BJ (cell line): ENCODE measurements around the gene AURKA. TPM values are rescaled to one million over a fixed set of nuclear protein-coding genes. Genes with fewer than 3 reads are reported as not detected.
"Not testable (repeated sequence)": the region's sequence is repeated elsewhere in the genome, so short reads cannot be mapped to it uniquely, and the experiment has no call there.

Source experiments
- CTCF ChIA-PET: fragments of 350-600 bp; formaldehyde crosslinking; extraction: SDS; loops from one replicate; lab custom pipeline; 2021; ENCODE audit warnings: antibody characterized with exemption, inconsistent platforms; lab: Yijun Ruan, JAX
- POLR2A ChIA-PET: fragments of 300-600 bp; sonication (Branson Sonifier 250); formaldehyde crosslinking; extraction: SDS; loops from one replicate; lab custom pipeline; 2021; ENCODE audit warnings: antibody characterized with exemption; lab: Charles Lee
- DNase-seq: peaks from one replicate; pipeline ENCODE4 v3.0.0-alpha.2; 2011; ENCODE audit warnings: low read depth
- H3K27me3 ChIP-seq: 2 replicates; pipeline ENCODE4 v1.6.0; 2011; ENCODE audit warnings: low read length; ENCODE audit not compliant: control insufficient read depth, insufficient read depth
- H3K36me3 ChIP-seq: 2 replicates; pipeline ENCODE4 v1.5.1; 2011; ENCODE audit warnings: low read length; ENCODE audit not compliant: control insufficient read depth, insufficient read depth
- H3K4me3 ChIP-seq: 2 replicates; pipeline ENCODE4 v1.5.1; 2011; ENCODE audit warnings: low read depth, mild to moderate bottlenecking, control low read depth, low read length
- CTCF ChIP-seq: IDR thresholded peaks from 2 replicates; pipeline ENCODE4 v1.5.1; 2011; ENCODE audit warnings: low read depth, mild to moderate bottlenecking, control low read depth, inconsistent platforms, low read length, moderate library complexity; ENCODE audit not compliant: insufficient read depth
- polyA plus RNA-seq: library from polyadenylated mRNA; depleted of rRNA; stranded (reverse); fragments of >200 nt; gene quantifications from 2 replicates; pipeline ENCODE4 v1.2.3, GENCODE V29; 2011

AURKA gene
- polyA plus RNA-seq, 1 experiment = 40.4 TPM

DNA sequence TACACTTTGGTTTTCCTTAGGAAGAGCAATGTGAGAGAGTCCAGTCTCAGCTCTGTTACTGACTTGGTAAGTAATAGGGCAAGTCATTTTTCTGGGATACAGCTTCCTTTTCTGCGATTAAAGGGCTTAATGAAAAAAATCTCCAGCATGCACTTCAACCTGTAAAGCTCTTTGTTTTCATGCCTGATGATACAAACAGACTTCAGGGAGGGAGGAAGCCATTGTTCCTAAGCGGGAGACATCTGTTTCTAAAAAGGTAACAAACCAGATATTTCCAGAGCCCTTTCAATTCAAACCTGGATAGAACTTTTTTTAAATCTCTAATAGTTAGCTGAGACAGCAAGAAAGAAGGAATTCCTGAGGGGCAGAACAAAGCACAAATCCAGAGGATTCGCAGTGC, 14.9 kb upstream of the AURKA start:
- ChIA-PET CTCF (interaction anchor here (1.7 kb wide), 1 partner anchor 11 kb away, joined by 4 read pairs; no protein-coding TSS in a partner anchor), POLR2A (no interaction called here)
- no peak for DNase-seq
- Histone ChIP-seq H3K4me3 (no peak overlapping the region), H3K27me3 (no peaks in the 10 kb centered on the region), H3K36me3 (peaks cover 10% of the 10 kb centered on the region)
- TF ChIP-seq CTCF = no peak

DNA sequence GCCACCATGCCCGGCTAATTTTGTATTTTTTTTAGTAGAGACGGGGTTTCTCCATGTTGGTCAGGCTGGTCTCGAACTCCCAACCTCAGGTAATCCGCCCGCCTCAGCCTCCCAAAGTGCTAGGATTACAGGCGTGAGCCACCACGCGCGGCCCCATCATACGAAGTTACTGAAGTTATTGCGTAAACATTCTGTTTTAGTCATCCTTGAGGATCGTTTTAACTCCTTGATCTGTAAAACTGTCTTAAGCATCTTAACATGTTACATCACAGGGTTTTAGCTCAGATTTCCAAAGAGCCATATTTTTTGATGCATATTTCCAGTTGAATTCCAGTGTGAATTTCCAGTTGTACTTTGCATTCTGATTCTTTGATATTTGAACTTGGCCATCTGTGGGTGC, 13.3 kb upstream of the AURKA start:
- H3K4me3 ChIP-seq, H3K27me3 ChIP-seq, DNase-seq, H3K36me3 ChIP-seq, POLR2A ChIA-PET: not testable (repeated sequence)
- CTCF ChIA-PET = interaction anchor here (1.7 kb wide), 1 partner anchor 10 kb away, joined by 4 read pairs; no protein-coding TSS in a partner anchor

- ChIA-PET POLR2A (no interaction called here), CTCF (interaction anchor here (1.2 kb wide), 1 partner anchor 9 kb away, joined by 3 read pairs; the partner anchor contains the start of gene CASS4)
- Histone ChIP-seq H3K36me3 (peaks cover 13% of the 10 kb centered on the region), H3K27me3 (no peaks in the 10 kb centered on the region), H3K4me3 (no peak overlapping the region)
- TF ChIP-seq CTCF = no peak
- DNase-seq = no peak
Measured at GRCh38 chr20:56403465-56403864, 11.4 kb upstream of the AURKA start.

GRCh38 chr20:56400001-56400640, 8.1 kb upstream of the AURKA start:
- H3K27me3 ChIP-seq = no peaks in the 10 kb centered on the region
- ChIA-PET POLR2A (no interaction called here), CTCF (interaction anchor here (1.0 to 2.0 kb wide), 6 partner anchors 9 to 76 kb away, joined by 3 to 6 read pairs (median 4); partner anchors contain the start of gene CASS4)
- peaks cover 19% of the 10 kb centered on the region for H3K36me3 ChIP-seq
- H3K4me3 ChIP-seq = no peak overlapping the region
- no peak for DNase-seq
- TF ChIP-seq CTCF = peak; percentile 83

- CTCF ChIA-PET = interaction anchor here (1.0 to 2.6 kb wide), 5 partner anchors 9 to 121 kb away, joined by 3 to 9 read pairs (median 3); no protein-coding TSS in a partner anchor
- POLR2A ChIA-PET = interaction anchor here (0.6 kb wide), 1 partner anchor 44 kb away, joined by 3 read pairs; no protein-coding TSS in a partner anchor
- no peak for TF ChIP-seq CTCF
- Histone ChIP-seq H3K27me3 (no peaks in the 10 kb centered on the region), H3K36me3 (peaks cover 14% of the 10 kb centered on the region), H3K4me3 (no peak overlapping the region)
- DNase-seq = no peak
Measured at GRCh38 chr20:56395166-56395565, 3.2 kb upstream of the AURKA start.
